Right atrium auricular region (tissue), 2 donors: ENCODE data around the gene PTPN4. TPM values are rescaled to one million over a fixed set of nuclear protein-coding genes. Genes with fewer than 3 reads are reported as not detected.

Experiments used
- DNase-seq: peaks from one replicate; pipeline ENCODE4 v3.0.0-alpha.2; 2019; ENCODE audit warnings: low spot score
- H3K27ac ChIP-seq, 2 donors: fragments of 200-600 bp; sonication (generic); 1 replicate in 1 of 2; 2 replicates in 1 of 2; pipeline ENCODE4 v1.5.1; 2016 to 2019
- H3K27me3 ChIP-seq, 2 donors: fragments of 200-600 bp; sonication (generic); one replicate each; pipeline versions ENCODE4 v1.5.1 to v1.6.0; 2017 to 2019
- H3K36me3 ChIP-seq: fragments of 200-600 bp; sonication (generic); one replicate; pipeline ENCODE4 v1.5.1; 2016
- H3K4me1 ChIP-seq, 2 donors: fragments of 200-600 bp; sonication (generic); one replicate each; pipeline versions ENCODE4 v1.5.1 to v1.6.0; 2017 to 2019
- H3K4me3 ChIP-seq, 2 donors: fragments of 200-600 bp; sonication (generic); 1 replicate in 1 of 2; 2 replicates in 1 of 2; pipeline ENCODE4 v1.5.1; 2017 to 2019; ENCODE audit warnings: mild to moderate bottlenecking in 1 of 2, moderate library complexity in 1 of 2
- H3K9me3 ChIP-seq, 2 donors: fragments of 200-600 bp; sonication (generic); one replicate each; pipeline ENCODE4 v1.5.1; 2019
- total RNA-seq, 2 donors: library from RNA; depleted of rRNA; stranded (reverse); fragments of >200 nt; gene quantifications; one replicate each; pipeline ENCODE4 v1.1.0, GENCODE V29; 2016
- TF ChIP-seq, protein P1 (sequence below), 2 donors: fragments of 200-600 bp; sonication (generic); IDR thresholded peaks; one replicate each; pipeline ENCODE4 v1.5.1; 2019; ENCODE audit warnings: antibody characterized with exemption in 2 of 2

The PTPN4 gene
- total RNA-seq, 2 donors from 2014 or later: 23.7 to 44.1 TPM

DNA sequence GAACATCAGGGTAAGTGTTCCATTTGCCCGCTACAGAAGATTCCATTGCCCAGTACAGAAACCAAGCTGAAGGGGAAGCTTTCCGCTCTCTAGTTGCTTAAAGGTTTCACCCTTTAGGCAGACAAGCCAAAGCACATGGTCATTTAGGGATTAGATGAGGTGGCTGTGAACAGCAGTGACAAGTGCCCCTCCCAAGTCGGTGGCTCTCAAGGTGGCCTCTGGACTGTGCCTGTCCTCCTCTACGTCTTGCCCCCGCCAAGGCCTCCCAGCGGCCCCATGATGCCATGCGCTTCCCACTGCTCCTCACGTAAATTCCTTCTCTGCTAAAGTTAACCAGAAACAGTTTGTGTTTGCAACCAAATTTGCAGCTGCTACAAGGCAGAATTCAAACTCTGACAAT, 24.2 kb upstream of the PTPN4 start:
- H3K27ac ChIP-seq: no peak overlapping the region
- no peak overlapping the region for H3K4me3 ChIP-seq
- H3K4me1 ChIP-seq: no peaks in the 10 kb centered on the region
- no peaks in the 10 kb centered on the region for H3K9me3 ChIP-seq
- H3K36me3 ChIP-seq: no peaks in the 10 kb centered on the region
- TF ChIP-seq, protein P1, sequence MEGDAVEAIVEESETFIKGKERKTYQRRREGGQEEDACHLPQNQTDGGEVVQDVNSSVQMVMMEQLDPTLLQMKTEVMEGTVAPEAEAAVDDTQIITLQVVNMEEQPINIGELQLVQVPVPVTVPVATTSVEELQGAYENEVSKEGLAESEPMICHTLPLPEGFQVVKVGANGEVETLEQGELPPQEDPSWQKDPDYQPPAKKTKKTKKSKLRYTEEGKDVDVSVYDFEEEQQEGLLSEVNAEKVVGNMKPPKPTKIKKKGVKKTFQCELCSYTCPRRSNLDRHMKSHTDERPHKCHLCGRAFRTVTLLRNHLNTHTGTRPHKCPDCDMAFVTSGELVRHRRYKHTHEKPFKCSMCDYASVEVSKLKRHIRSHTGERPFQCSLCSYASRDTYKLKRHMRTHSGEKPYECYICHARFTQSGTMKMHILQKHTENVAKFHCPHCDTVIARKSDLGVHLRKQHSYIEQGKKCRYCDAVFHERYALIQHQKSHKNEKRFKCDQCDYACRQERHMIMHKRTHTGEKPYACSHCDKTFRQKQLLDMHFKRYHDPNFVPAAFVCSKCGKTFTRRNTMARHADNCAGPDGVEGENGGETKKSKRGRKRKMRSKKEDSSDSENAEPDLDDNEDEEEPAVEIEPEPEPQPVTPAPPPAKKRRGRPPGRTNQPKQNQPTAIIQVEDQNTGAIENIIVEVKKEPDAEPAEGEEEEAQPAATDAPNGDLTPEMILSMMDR (IDR thresholded peaks at IDR 0.05): no peak
- no peaks in the 10 kb centered on the region for H3K27me3 ChIP-seq
- DNase-seq: no peak

DNA sequence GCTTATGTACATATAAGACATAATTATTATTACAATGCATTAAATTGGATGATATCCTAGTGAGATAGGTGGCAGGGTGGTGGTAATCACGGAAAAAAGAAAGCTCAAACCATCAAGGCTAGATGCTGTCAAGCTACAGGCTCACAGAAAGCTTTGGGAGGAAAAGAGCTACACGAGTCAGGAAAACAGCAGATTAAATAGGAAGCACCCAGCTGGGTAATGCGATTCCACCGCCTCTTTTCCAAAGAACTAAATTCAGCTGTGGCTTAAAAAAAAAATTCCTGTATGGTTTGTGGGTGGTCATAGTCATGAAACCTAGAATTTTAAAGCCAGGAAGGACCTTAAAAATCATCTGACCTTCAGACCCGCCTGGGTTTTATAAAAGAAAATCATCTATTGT, 23.7 kb upstream of the PTPN4 start:
- Histone ChIP-seq H3K4me1 (no peaks in the 10 kb centered on the region), H3K27ac (no peak overlapping the region), H3K27me3 (no peaks in the 10 kb centered on the region), H3K36me3 (no peaks in the 10 kb centered on the region), H3K9me3 (no peaks in the 10 kb centered on the region), H3K4me3 (no peak overlapping the region)
- TF ChIP-seq, protein P1 (IDR thresholded peaks at IDR 0.05): no peak
- DNase-seq: no peak

DNA sequence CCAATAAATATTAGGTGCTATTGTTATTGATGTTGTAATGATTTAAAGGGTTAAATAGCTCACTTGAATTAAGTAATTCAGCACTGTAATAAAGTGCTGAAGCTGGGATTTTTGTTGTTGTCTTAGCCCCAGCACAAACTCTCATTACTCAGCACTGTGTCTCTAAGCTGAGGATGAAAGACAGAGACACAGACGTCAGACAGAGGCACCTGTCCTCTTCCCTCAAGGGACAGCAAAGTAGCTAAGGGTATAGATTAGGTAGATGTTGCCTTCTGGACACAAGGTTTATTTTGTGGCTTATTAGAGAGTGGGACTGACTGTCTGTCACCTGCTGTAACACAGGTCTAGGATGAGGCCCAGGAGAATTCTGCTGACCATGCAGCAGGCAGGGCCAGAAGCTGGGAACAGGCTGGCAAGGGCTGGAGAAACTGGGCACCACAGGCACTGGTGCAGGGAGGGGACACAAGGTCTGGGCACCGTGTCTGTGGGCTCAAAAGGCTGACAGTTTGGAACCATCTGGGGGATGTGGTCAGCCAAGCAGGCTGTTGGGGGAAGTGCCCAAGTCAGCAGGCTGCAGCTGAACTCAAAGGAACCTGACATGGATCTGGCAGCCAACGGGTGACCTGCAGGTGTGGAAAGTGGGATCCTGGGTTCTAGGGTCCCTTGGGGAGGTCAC, 20.0 kb upstream of the PTPN4 start:
- Histone ChIP-seq H3K36me3 (no peaks in the 10 kb centered on the region), H3K27me3 (no peaks in the 10 kb centered on the region), H3K27ac (no peak overlapping the region), H3K9me3 (no peaks in the 10 kb centered on the region), H3K4me3 (no peak overlapping the region), H3K4me1 (no peaks in the 10 kb centered on the region)
- DNase-seq: no peak
- TF ChIP-seq, protein P1 (IDR thresholded peaks at IDR 0.05): no peak

DNA sequence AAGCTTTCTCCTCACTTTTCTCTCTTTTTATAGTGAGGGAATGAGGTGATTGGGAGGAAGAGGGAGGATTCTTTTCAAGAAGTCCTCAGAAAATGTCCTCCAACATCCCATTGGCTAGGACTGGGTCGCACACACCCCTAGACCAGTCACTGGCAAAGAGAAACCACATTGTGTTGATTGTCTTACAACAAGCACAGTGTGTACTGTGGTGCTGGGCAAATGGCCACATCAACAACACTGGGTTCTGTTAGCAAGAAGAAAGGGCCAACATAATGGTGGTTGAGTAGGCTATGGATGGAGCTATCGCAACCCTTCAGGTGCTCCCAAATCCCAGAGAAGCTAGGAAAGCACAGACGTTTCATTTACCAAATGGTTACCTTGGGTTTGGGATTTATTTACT, 18.7 kb upstream of the PTPN4 start:
- TF ChIP-seq, protein P1 (IDR thresholded peaks at IDR 0.05): no peak
- Histone ChIP-seq H3K36me3 (no peaks in the 10 kb centered on the region), H3K9me3 (no peaks in the 10 kb centered on the region), H3K4me1 (no peaks in the 10 kb centered on the region), H3K4me3 (no peak overlapping the region), H3K27me3 (no peaks in the 10 kb centered on the region), H3K27ac (no peak overlapping the region)
- no peak for DNase-seq

DNA sequence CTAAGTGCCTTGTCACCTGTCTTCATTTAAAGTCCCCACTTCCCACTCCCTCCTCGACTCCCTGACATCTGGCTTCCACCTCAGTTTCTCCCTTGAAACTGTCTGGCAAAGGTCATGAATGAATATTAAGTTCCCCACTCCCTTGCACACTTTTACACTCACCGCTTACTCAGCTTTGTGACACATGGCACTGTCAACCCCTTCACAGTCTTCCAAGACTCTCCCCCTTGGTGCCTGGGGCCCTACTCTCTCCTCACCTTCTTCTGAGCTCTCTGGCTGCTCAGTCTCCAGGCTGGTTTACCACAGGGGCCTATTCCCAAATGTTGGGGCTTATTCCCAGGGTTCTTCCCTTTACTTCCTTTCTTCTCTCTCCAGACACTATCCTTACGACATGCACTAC, 17.9 kb upstream of the PTPN4 start:
- TF ChIP-seq, protein P1 (IDR thresholded peaks at IDR 0.05): no peak
- no peaks in the 10 kb centered on the region for H3K4me1 ChIP-seq
- no peak for DNase-seq
- no peaks in the 10 kb centered on the region for H3K9me3 ChIP-seq
- no peaks in the 10 kb centered on the region for H3K36me3 ChIP-seq
- no peaks in the 10 kb centered on the region for H3K27me3 ChIP-seq
- H3K27ac ChIP-seq: no peak overlapping the region
- H3K4me3 ChIP-seq: no peak overlapping the region

DNA sequence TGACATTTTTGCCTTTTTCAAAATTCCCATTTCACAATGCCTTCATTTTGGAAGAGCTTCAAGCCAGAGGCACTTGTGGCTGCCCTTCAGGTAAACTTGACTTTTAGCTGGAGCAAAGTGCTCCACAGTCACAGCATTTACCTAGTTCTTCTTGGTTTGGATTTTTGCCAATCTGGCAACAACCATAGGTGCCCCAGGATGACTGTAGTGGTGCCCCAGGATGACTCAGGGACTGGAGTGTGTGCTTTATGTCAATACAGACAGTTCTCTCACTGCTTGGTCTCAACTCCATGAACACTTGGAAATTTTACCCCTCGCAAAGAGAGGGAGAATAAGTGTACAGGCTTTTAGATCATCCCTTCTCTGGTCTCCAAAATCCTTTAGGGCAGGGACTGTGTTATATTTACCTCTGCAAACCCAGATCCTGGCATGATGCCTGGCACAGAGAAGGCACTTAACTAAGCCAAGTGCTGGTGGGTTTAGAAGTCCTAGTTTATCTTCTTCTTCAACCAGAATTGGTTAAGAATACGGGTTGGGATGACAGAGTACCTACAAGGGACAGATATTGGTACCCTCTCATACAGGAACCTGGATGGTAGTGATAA, 15.3 kb upstream of the PTPN4 start:
- no peak for DNase-seq
- Histone ChIP-seq H3K36me3 (no peaks in the 10 kb centered on the region), H3K4me1 (no peaks in the 10 kb centered on the region), H3K27ac (no peak overlapping the region), H3K27me3 (no peaks in the 10 kb centered on the region), H3K9me3 (no peaks in the 10 kb centered on the region), H3K4me3 (no peak overlapping the region)
- TF ChIP-seq, protein P1 (IDR thresholded peaks at IDR 0.05): no peak
